ENCODE results near the gene CNOT2. TPM values are rescaled to one million over a fixed set of nuclear protein-coding genes. Genes with fewer than 3 reads are reported as not detected.

CNOT2 gene
- total RNA-seq, 2 experiments from 2014 or later: 65.2 to 68.4 TPM

DNA sequence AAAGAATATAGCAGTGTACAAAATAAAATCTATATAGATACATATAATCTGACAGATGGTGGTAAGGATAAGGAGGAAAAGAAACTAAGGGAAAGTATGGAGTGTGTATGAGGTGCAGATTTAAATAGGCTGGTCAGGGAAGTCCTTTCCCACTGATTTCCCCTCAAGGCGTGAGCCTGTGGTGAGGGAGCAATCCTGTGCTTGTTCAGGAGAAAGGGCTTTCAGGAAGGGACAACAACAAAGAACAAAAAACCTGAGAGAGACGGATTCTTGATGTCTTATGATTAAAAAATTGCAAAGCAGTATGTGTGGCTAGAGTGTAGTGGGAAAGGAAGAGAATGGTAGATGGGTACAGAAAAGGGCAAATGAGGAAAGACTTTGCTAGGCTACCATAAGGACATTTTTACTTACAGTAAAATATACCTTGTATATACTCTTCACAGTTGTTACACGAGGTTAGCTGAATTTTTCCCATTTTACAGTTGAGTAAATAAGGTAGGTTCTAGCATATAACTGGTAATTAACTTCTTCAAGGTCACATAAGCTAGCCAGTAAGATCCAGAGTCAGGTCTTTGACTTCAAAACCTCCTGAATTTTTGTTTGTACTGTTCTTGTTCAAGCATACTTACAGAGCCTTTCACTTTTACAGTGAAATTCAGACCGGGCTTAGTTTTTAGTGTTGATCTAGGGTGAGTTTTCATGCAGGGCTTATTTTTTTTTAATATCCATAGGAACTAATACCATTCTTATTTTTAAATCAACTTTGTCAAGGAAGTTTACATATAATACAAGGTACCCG lies 15.6 kb downstream of the CNOT2 start:
- Mint-ChIP-seq H3K36me3 (peaks cover 40% of the 10 kb centered on the region), H3K4me3 (no peak overlapping the region), H3K4me1 (peaks cover 14% of the 10 kb centered on the region), H3K9me3 (ENCODE audit: low read depth) (peaks cover 3% of the 10 kb centered on the region), H3K27ac (peak overlapping the region; percentile 0), H3K27me3 (no peaks in the 10 kb centered on the region)
- DNase-seq: no peak
- ATAC-seq: no peak
- CTCF ChIA-PET: no interaction called here

DNA sequence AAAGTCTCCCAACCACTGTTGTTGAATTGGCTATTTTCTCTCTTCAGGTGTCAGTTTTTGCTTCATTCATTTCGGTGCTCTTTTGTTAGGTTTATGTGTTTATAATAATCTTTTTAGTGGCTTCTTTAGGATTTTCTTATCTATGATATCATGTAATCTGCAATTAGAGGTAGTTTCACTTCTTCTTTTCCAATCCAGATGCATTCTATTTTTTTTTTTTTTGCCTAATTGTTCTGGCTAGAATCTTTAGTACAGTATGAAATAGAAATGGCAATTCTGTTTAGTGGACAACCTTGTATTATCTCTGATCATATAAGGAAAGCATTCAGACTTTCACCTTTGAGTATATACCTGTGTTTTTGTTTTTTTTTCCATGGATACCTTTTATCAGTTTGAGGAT lies 17.4 kb downstream of the CNOT2 start:
- CTCF ChIA-PET: no interaction called here
- no peak for ATAC-seq
- Mint-ChIP-seq H3K9me3 (ENCODE audit: low read depth) (peaks cover 3% of the 10 kb centered on the region), H3K4me1 (peaks cover 20% of the 10 kb centered on the region), H3K4me3 (no peak overlapping the region), H3K36me3 (peaks cover 44% of the 10 kb centered on the region), H3K27me3 (no peaks in the 10 kb centered on the region), H3K27ac (no peak overlapping the region)
- no peak for DNase-seq

DNA sequence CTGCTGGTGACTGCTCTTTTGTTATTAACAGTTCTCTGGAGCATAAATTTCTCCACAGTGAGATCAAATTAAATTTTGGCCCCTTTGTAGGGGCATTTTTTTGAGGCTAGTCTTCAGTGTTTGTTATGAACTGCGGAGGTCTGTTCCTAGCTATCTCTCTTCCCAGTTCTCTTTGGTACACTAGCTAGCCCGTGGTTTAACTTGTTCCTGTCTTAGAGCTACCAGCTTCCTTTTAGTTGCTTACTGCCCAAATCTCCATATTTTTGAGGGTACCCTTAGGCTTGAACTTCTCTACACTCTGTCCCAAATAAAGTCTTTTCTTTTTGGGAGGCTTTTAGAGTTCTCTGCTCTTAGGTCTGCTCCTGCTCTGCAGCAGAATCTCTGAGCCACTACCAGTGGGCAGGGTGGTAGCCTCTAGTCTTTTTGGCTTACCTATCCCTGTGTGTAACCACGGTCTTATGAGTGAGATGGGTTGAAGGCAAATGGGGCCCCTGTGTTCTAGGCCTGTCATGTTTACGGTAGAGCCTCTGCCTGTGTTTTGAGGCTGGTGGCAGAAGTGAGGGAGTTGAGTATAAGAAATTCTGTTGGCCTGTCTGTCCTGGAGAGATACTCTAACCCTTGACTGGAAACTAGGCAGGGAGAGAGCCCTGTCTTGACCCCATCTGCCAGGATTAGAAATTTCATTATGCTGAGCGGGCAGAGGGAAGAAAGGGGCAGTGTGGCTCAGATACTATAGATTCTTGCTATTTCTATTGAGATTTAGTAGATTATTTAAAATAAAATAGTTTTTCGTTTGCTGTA lies 21.0 kb downstream of the CNOT2 start:
- peaks cover 21% of the 10 kb centered on the region for H3K4me1 Mint-ChIP-seq
- peaks cover 3% of the 10 kb centered on the region for H3K9me3 Mint-ChIP-seq (ENCODE audit: low read depth)
- H3K27ac Mint-ChIP-seq: no peak overlapping the region
- H3K27me3 Mint-ChIP-seq: no peaks in the 10 kb centered on the region
- ATAC-seq (no peak), DNase-seq (no peak)
- CTCF ChIA-PET: interaction anchor here (0.6 kb wide), 1 partner anchor 54 kb away, joined by 3 read pairs; no protein-coding TSS in a partner anchor
- H3K36me3 Mint-ChIP-seq: peaks cover 52% of the 10 kb centered on the region
- H3K4me3 Mint-ChIP-seq: no peak overlapping the region

DNA sequence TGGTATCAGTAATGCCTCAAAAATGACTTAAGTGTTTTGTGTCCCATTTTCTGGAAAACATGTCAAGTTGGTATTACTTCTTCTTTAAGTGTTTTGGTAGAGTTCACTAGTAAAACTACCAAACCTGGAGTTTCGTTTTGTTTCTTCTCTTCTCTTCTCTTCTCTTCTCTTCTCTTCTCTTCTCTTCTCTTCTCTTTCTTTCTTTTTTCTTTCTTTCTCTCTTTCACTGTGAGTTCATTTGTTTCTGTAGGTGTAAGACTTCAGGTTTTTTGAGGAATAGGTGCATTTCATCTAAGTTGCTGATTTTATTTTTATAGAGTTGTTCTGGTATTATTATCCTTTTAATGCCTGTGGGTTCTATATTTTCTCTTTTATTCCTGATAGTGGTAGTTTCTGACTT lies 21.9 kb downstream of the CNOT2 start:
- H3K36me3 Mint-ChIP-seq: peaks cover 50% of the 10 kb centered on the region
- DNase-seq: no peak
- peaks cover 3% of the 10 kb centered on the region for H3K9me3 Mint-ChIP-seq (ENCODE audit: low read depth)
- no peak overlapping the region for H3K4me3 Mint-ChIP-seq
- ATAC-seq: no peak
- CTCF ChIA-PET: no interaction called here
- H3K27me3 Mint-ChIP-seq: no peaks in the 10 kb centered on the region
- peaks cover 21% of the 10 kb centered on the region for H3K4me1 Mint-ChIP-seq
- H3K27ac Mint-ChIP-seq: no peak overlapping the region

DNA sequence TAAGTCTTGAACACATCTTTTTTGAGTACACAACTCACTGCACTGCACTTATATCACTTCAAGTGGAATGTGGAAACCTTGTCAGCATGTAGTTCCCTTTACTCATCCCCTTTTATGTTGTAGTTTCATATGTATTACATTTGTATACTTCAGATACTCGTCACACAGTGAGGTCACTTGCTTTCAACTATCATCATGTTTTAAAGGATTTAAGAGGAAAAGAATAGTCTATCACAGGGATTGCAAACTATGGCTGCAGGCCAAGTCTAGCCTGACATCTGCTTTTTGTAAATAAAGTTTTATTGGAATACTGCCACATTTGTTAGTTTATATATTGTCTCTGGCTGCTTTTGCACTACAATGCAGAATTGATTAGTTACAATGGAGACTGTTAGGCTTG lies 24.3 kb downstream of the CNOT2 start:
- CTCF ChIA-PET: no interaction called here
- ATAC-seq: no peak
- no peak for DNase-seq

DNA sequence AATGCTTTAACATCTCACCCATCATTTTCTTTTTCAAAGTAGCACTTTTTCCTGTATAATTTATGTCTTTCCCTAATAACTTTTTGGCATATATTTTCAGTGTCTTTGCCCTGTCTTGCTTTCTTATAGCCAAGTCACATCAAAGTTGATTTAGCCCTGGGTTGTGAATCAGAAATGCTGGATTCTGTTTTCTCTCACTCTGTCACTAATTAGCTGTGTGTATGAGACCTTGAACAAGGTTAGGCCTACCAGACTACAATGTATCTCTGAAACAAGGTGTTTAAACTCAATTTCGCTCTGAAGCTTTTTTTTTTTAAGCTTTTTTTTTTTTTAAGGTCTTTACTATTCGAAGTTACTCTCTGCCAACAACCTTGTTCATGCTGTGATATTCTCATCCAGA lies 25.7 kb downstream of the CNOT2 start:
- H3K36me3 Mint-ChIP-seq: peaks cover 41% of the 10 kb centered on the region
- ATAC-seq (no peak), DNase-seq (no peak)
- no peak overlapping the region for H3K27ac Mint-ChIP-seq
- no peak overlapping the region for H3K4me3 Mint-ChIP-seq
- CTCF ChIA-PET: no interaction called here
- H3K27me3 Mint-ChIP-seq: no peaks in the 10 kb centered on the region
- H3K9me3 Mint-ChIP-seq (ENCODE audit: low read depth): no peaks in the 10 kb centered on the region
- H3K4me1 Mint-ChIP-seq: peaks cover 16% of the 10 kb centered on the region

More for the DNA sequence above, 24.3 kb downstream of the CNOT2 start:
- H3K27ac Mint-ChIP-seq: no peak overlapping the region
- H3K4me3 Mint-ChIP-seq: no peak overlapping the region
- H3K36me3 Mint-ChIP-seq: peaks cover 44% of the 10 kb centered on the region
- peaks cover 3% of the 10 kb centered on the region for H3K9me3 Mint-ChIP-seq (ENCODE audit: low read depth)
- peaks cover 18% of the 10 kb centered on the region for H3K4me1 Mint-ChIP-seq
- no peaks in the 10 kb centered on the region for H3K27me3 Mint-ChIP-seq

DNA sequence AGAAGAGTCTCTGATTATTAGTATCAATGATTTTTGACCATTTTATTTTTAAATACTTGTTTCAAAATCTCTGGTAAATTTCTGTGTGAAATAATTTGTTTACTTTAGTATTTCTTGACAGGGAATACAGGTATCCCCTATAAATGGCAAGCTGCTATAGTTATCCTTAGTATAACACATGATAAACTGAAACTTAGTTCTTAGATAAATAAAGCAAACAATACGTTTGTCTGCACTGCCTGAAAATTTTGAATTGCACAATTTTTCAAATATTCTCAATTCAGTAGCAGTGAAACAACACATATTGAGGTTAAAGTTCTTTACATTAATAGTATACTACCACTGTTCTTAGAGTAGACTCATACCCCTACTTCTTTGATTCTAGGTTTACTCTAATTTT lies 26.9 kb downstream of the CNOT2 start:
- H3K9me3 Mint-ChIP-seq (ENCODE audit: low read depth): peaks cover 6% of the 10 kb centered on the region
- no peak overlapping the region for H3K4me3 Mint-ChIP-seq
- DNase-seq: no peak
- no peak for ATAC-seq
- CTCF ChIA-PET: no interaction called here
- peaks cover 46% of the 10 kb centered on the region for H3K36me3 Mint-ChIP-seq
- peaks cover 14% of the 10 kb centered on the region for H3K4me1 Mint-ChIP-seq
- no peak overlapping the region for H3K27ac Mint-ChIP-seq
- no peaks in the 10 kb centered on the region for H3K27me3 Mint-ChIP-seq

DNA sequence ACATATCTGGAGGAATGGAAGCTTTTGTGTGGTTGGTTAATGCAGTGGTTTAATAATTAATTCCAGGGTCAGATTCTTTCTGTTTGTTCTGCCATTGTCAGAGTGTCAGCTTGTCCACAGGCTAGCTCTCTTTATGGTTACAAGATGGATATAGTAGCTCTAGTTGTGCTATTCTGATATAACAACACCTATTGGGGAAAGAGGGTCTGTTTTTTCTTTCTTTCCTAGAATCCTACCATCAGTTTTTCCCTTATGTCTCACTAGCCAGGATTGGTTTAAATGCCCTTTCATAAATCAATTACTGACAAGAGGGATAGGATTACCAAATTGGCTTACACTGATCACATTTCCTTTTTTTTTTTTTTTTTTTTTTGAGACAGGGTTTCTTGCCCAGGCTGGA lies 27.8 kb downstream of the CNOT2 start:
- H3K4me1 Mint-ChIP-seq: peaks cover 13% of the 10 kb centered on the region
- H3K27ac Mint-ChIP-seq: no peak overlapping the region
- peaks cover 49% of the 10 kb centered on the region for H3K36me3 Mint-ChIP-seq
- DNase-seq (no peak), ATAC-seq (no peak)
- H3K9me3 Mint-ChIP-seq (ENCODE audit: low read depth): peaks cover 6% of the 10 kb centered on the region
- H3K4me3 Mint-ChIP-seq: no peak overlapping the region
- CTCF ChIA-PET: no interaction called here
- no peaks in the 10 kb centered on the region for H3K27me3 Mint-ChIP-seq

DNA sequence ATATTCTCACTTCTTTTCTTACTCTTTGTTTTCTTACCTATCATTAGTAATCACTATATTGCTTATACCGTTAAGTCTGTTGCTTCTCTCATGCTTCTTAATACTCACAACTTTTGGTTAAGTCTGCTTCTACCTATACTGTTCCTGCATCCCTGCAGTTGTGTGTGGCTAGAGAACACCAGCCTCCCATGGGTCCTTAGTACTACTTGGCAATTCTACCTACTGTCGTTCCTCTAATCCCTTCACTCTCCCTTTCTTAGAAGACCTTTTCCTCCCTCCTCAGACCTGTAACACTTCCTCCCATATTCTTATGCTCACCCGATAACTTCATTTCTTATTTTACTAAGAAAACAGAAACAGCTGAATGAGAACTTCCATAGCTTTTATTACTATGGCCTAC lies 29.3 kb downstream of the CNOT2 start:
- peaks cover 39% of the 10 kb centered on the region for H3K36me3 Mint-ChIP-seq
- H3K4me3 Mint-ChIP-seq: no peak overlapping the region
- ATAC-seq (no peak), DNase-seq (no peak)
- CTCF ChIA-PET: no interaction called here
- H3K4me1 Mint-ChIP-seq: peaks cover 8% of the 10 kb centered on the region
- H3K27me3 Mint-ChIP-seq: no peaks in the 10 kb centered on the region
- peaks cover 6% of the 10 kb centered on the region for H3K9me3 Mint-ChIP-seq (ENCODE audit: low read depth)
- no peak overlapping the region for H3K27ac Mint-ChIP-seq

DNA sequence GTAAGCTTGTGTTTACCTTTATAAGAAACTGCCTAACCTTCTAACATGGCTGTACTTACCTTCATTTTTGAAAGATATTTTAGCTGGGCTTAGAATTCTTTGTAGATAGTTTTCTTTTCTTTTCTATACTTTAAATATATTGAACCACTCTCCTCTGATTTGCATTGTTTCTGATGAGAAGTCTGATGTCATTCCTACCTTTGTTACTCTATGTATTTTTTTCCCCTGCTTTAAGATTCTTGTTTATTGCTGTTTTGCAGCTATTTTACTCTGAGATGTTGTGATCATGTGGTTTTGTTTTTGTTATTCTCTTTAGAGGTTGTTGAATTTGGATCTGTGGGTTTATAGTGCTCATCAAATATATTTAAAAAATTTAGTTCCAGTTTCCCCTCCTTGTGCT lies 31.8 kb downstream of the CNOT2 start:
- Mint-ChIP-seq H3K27me3 (no peaks in the 10 kb centered on the region), H3K9me3 (ENCODE audit: low read depth) (peaks cover 6% of the 10 kb centered on the region), H3K27ac (no peak overlapping the region), H3K4me3 (no peak overlapping the region), H3K4me1 (peaks cover 14% of the 10 kb centered on the region), H3K36me3 (peaks cover 50% of the 10 kb centered on the region)
- CTCF ChIA-PET: interaction anchor here (0.5 kb wide), 1 partner anchor 588 kb away, joined by 3 read pairs; no protein-coding TSS in a partner anchor
- no peak for DNase-seq
- ATAC-seq: no peak

DNA sequence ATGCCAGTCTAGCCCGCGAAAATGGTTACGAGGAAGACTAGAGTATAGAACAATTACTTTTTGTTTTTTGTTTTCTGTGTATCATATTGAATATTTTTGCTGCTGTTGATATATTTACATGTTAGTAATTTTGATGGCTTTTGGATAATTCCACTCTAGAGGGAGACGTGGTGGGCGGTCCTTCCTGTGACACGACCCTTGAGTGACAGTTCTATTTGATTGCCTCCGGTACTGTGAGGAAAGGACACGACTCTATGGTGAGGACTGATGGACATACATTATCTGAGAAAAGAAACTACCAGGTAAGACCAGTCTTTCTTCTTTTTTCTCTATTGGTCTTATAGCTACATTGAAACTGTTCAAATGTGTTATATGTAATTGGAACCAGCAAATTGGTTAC lies 34.7 kb downstream of the CNOT2 start:
- no peak overlapping the region for H3K4me3 Mint-ChIP-seq
- peaks cover 6% of the 10 kb centered on the region for H3K9me3 Mint-ChIP-seq (ENCODE audit: low read depth)
- H3K27me3 Mint-ChIP-seq: no peaks in the 10 kb centered on the region
- no peak for DNase-seq
- no peak overlapping the region for H3K27ac Mint-ChIP-seq
- peaks cover 48% of the 10 kb centered on the region for H3K36me3 Mint-ChIP-seq
- H3K4me1 Mint-ChIP-seq: peaks cover 10% of the 10 kb centered on the region
- CTCF ChIA-PET: no interaction called here
- ATAC-seq: no peak

DNA sequence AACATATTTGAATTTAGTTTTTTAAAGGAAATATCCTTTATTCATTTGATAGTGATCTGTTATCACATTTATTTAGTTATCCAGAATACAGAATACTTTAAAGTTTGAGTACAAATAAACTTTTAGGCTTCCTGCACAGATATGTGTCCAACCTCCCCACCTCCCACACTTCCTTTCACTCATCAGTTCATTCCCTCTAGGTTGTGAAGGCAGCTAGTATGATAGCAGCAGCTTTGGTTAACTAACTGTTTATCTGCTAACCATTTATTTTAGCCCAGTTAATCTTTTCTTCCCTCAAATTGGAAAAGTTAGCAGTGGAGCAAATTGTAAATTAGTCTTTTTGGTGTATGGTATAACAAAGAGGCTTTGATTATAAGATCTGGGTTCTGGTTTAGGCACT lies 35.7 kb downstream of the CNOT2 start:
- Mint-ChIP-seq H3K36me3 (peaks cover 47% of the 10 kb centered on the region), H3K27me3 (no peaks in the 10 kb centered on the region), H3K4me1 (peaks cover 10% of the 10 kb centered on the region), H3K4me3 (no peak overlapping the region), H3K9me3 (ENCODE audit: low read depth) (peaks cover 6% of the 10 kb centered on the region), H3K27ac (no peak overlapping the region)
- no peak for DNase-seq
- CTCF ChIA-PET: no interaction called here
- ATAC-seq: no peak

DNA sequence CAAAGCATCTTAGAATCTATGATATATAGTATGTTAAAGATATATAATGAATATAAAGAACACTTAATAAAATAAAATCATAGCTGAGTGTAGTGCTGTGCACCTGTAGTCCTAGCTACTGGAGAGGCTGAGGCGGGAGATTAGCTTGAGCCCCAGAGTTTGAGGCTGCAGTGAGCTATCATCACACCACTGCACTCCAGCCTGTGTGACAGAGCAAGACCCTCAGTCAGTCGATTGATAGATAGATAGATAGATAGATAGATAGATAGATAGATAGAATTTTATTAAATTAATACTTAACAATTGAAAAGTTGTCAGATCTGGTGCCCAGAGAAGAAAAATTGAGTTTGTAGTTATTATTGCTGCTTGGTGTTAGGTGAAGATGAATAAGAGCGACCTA lies 40.0 kb downstream of the CNOT2 start:
- Mint-ChIP-seq H3K27ac (no peak overlapping the region), H3K4me3 (no peak overlapping the region), H3K36me3 (peaks cover 42% of the 10 kb centered on the region), H3K4me1 (peaks cover 8% of the 10 kb centered on the region), H3K9me3 (ENCODE audit: low read depth) (no peaks in the 10 kb centered on the region), H3K27me3 (no peaks in the 10 kb centered on the region)
- ATAC-seq (no peak), DNase-seq (no peak)
- CTCF ChIA-PET: no interaction called here

DNA sequence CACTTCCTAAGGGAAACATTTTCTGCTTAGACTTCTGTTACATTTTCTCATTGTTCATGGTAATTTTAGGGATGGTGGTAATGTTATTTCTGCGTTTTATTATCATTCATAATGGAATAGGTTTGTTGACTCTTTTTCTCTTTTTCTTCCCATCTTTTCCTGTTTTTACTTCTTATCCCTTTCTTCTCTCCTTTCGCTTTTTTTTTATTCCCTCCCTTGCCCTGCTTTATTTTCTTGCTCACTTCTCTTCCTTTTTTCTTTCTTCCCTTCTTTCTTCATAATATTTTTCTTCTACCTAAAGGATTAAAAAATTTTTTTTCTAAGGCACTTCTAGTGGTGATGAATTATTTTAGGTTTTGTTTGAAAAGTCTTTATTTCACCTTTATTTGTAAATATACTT lies 45.6 kb downstream of the CNOT2 start:
- no peak for DNase-seq
- ATAC-seq: no peak
- Mint-ChIP-seq H3K4me3 (no peak overlapping the region), H3K9me3 (ENCODE audit: low read depth) (no peaks in the 10 kb centered on the region), H3K27ac (no peak overlapping the region), H3K36me3 (peaks cover 45% of the 10 kb centered on the region), H3K27me3 (no peaks in the 10 kb centered on the region), H3K4me1 (peaks cover 11% of the 10 kb centered on the region)
- CTCF ChIA-PET: no interaction called here

Data from activated CD8-positive, alpha-beta memory T cell treated with anti-CD3 and anti-CD28 coated beads, Interleukin-2, amount 10 ng/mL, durations not matched to agents 7 days and 5 days (primary cell).